Fibroblast of gingiva (primary cell): ENCODE results near the gene CEP192.

Source experiments
- DNase-seq: peaks from one replicate; pipeline ENCODE4 v3.0.0-alpha.2; 2011; ENCODE audit warnings: low read depth

Gene CEP192

GRCh38 chr18:13101659-13102197 is 110.6 kb downstream of the CEP192 start:
- DNase-seq: no peak

GRCh38 chr18:13103366-13103765 is 112.2 kb downstream of the CEP192 start:
- DNase-seq: no peak

- DNase-seq: no peak
Observed at GRCh38 chr18:13105059-13105458, 113.9 kb downstream of the CEP192 start.

- DNase-seq: peak; percentile 56
Observed at GRCh38 chr18:13107074-13107473, 115.9 kb downstream of the CEP192 start.

GRCh38 chr18:13108330-13108729 is 117.2 kb downstream of the CEP192 start:
- no peak for DNase-seq

GRCh38 chr18:13110559-13110958 is 119.4 kb downstream of the CEP192 start:
- DNase-seq: no peak

- DNase-seq: peak; percentile 47
Observed at GRCh38 chr18:13112982-13113381, 121.8 kb downstream of the CEP192 start.

GRCh38 chr18:13120255-13120654 is 129.1 kb downstream of the CEP192 start:
- no peak for DNase-seq

GRCh38 chr18:13120983-13121441 is 129.8 kb downstream of the CEP192 start:
- peak; percentile 48 for DNase-seq

- no peak for DNase-seq
Observed at GRCh38 chr18:13124411-13124810, 133.2 kb downstream of the CEP192 start.

GRCh38 chr18:13125191-13125590 is 134.0 kb downstream of the CEP192 start:
- no peak for DNase-seq

- no peak for DNase-seq
Observed at GRCh38 chr18:13126966-13127598, 135.9 kb downstream of the CEP192 start.

- DNase-seq: no peak
Observed at GRCh38 chr18:13131283-13131682, 140.1 kb downstream of the CEP192 start.

- no peak for DNase-seq
Observed at GRCh38 chr18:13134551-13135401, 143.6 kb downstream of the CEP192 start.

- DNase-seq: peak; percentile 21
Observed at GRCh38 chr18:13136056-13136903, 145.1 kb downstream of the CEP192 start.

- DNase-seq: no peak
Observed at GRCh38 chr18:13136904-13137669, 145.9 kb downstream of the CEP192 start.

- DNase-seq: peak; percentile 65
Observed at GRCh38 chr18:13137670-13138419, 146.7 kb downstream of the CEP192 start.

GRCh38 chr18:13138420-13139139 is 147.4 kb downstream of the CEP192 start:
- DNase-seq: no peak

- DNase-seq: no peak
Observed at GRCh38 chr18:13139885-13140450, 148.8 kb downstream of the CEP192 start.

GRCh38 chr18:13141209-13141608 is 150.0 kb downstream of the CEP192 start:
- DNase-seq: no peak
